HepG2 (cell line): ENCODE results near the gene ZNF581. TPM values are rescaled to one million over a fixed set of nuclear protein-coding genes. Genes with fewer than 3 reads are reported as not detected.
A peak's percentile ranks its signal among the peaks of the same experiment; 100 is the strongest.

Experiments used
- ATAC-seq: fragments of 200-7000 bp; cut with Tn5 transposase; 3 replicates; pipeline ENCODE4 v1.9.1; 2020; ENCODE audit warnings: mild to moderate bottlenecking, moderate library complexity
- BruUV-seq: library from RNA; stranded (reverse); fragments of 400-500 nt; replicated peaks from 2 replicates; lab custom pipeline; 2021; lab: Mats Ljungman, UMichigan
- CTCF ChIA-PET: fragments of 300-600 bp; formaldehyde crosslinking; extraction: SDS; loops from one replicate; lab custom pipeline; 2021; ENCODE audit warnings: low total read pairs, inconsistent platforms, low intra/inter-chr PET ratio; lab: Yijun Ruan, JAX
- POLR2A ChIA-PET: fragments of 350-600 bp; sonication (Branson Sonifier 250); formaldehyde crosslinking; loops from one replicate; lab custom pipeline; 2020; ENCODE audit warnings: antibody characterized with exemption, inconsistent platforms; lab: Yijun Ruan, JAX
- DNase-seq: peaks from one replicate; pipeline ENCODE4 v3.0.0-alpha.2; 2015; ENCODE audit warnings: low spot score
- FAIRE-seq: peaks from 3 replicates; lab custom pipeline; 2011; peaks lifted over from hg19 to GRCh38; lab: Jason Lieb, UNC
- H2AFZ ChIP-seq: one replicate; pipeline ENCODE4 v1.6.1; 2011; ENCODE audit warnings: low read length, inconsistent platforms
- H3K27ac ChIP-seq: fragments of 300-600 bp; 3 replicates; pipeline ENCODE4 v1.8.0; 2011; ENCODE audit warnings: mixed run types, mild to moderate bottlenecking, mixed read lengths, low read length, inconsistent platforms; ENCODE audit not compliant: insufficient read depth; ENCODE audit errors: extremely low read length
- H3K27me3 ChIP-seq, 2 experiments: fragments of 200-600 bp in 1 of 2; 2 replicates in 1 of 2; 3 replicates in 1 of 2; pipeline versions ENCODE4 v1.6.0 to v1.8.0; 2011; ENCODE audit warnings: low read length in 2 of 2, mild to moderate bottlenecking in 2 of 2, moderate library complexity in 2 of 2, inconsistent platforms in 1 of 2; ENCODE audit not compliant: insufficient read depth in 2 of 2, control insufficient read depth in 1 of 2
- H3K36me3 ChIP-seq, 2 experiments: fragments of 200-600 bp in 1 of 2; replicated peaks in 1 of 2; 2 replicates in 1 of 2; 3 replicates in 1 of 2; pipeline versions ENCODE4 v1.5.1 to v1.8.0; 2011; ENCODE audit warnings: low read length in 2 of 2, inconsistent platforms in 1 of 2; ENCODE audit not compliant: insufficient read depth in 2 of 2, control insufficient read depth in 1 of 2
- H3K4me1 ChIP-seq: 2 replicates; pipeline ENCODE4 v1.5.1; 2012; ENCODE audit warnings: low read length, inconsistent platforms; ENCODE audit not compliant: insufficient read depth
- H3K4me2 ChIP-seq: 2 replicates; pipeline ENCODE4 v1.6.0; 2011; ENCODE audit warnings: low read depth, low read length, inconsistent platforms
- H3K4me3 ChIP-seq, 3 experiments: fragments of 200-600 bp in 1 of 3; sonication (generic), shearing (Covaris generic) in 1 of 3; replicated peaks in 1 of 3; 2 replicates each; pipeline ENCODE4 v1.5.1; 2011 to 2016; ENCODE audit warnings: low read length in 3 of 3, inconsistent platforms in 2 of 3, low read depth in 2 of 3, mild to moderate bottlenecking in 2 of 3, control low read depth in 1 of 3, mixed read lengths in 1 of 3; ENCODE audit not compliant: insufficient read depth in 1 of 3
- H3K79me2 ChIP-seq: one replicate; pipeline ENCODE4 v1.6.1; 2011; ENCODE audit warnings: low read length, inconsistent platforms; ENCODE audit not compliant: insufficient read depth
- H3K9ac ChIP-seq: 2 replicates; pipeline ENCODE4 v1.6.0; 2011; ENCODE audit warnings: mild to moderate bottlenecking, low read depth, low read length, inconsistent platforms; ENCODE audit not compliant: insufficient read depth
- H3K9me3 ChIP-seq: 2 replicates; pipeline ENCODE4 v1.5.1; 2012; ENCODE audit warnings: mild to moderate bottlenecking, low read length
- H4K20me1 ChIP-seq: 2 replicates; pipeline ENCODE4 v1.6.0; 2011; ENCODE audit warnings: inconsistent platforms, mild to moderate bottlenecking, low read length, moderate library complexity; ENCODE audit not compliant: insufficient read depth
- FOSL2 ChIP-seq: sonication (generic); formaldehyde crosslinking; IDR thresholded peaks from 2 replicates; pipeline ENCODE4 v1.4.0; 2020; ENCODE audit warnings: missing genetic modification reagents
- KDM2A ChIP-seq: sonication (generic); formaldehyde crosslinking; IDR thresholded peaks from 2 replicates; pipeline ENCODE4 v1.4.0; 2020; ENCODE audit warnings: low read depth, missing genetic modification reagents, borderline replicate concordance
- MIER2 ChIP-seq: IDR thresholded peaks from 2 replicates; pipeline ENCODE4 v1.6.1; 2016; ENCODE audit warnings: missing biosample characterization, missing genetic modification reagents
- MXD4 ChIP-seq: IDR thresholded peaks from 2 replicates; pipeline ENCODE4 v1.6.1; 2016; ENCODE audit warnings: mild to moderate bottlenecking, missing biosample characterization, missing genetic modification reagents
- NCOA5 ChIP-seq: sonication (generic); formaldehyde crosslinking; IDR thresholded peaks from 2 replicates; pipeline ENCODE4 v1.4.0; 2020; ENCODE audit warnings: missing genetic modification reagents
- PHB2 ChIP-seq: fragments of 450-650 bp; IDR thresholded peaks from 2 replicates; pipeline ENCODE4 v1.6.1; 2018; ENCODE audit not compliant: partially characterized antibody
- POLR2AphosphoS5 ChIP-seq: IDR thresholded peaks from 2 replicates; pipeline ENCODE4 v1.6.1; 2012; ENCODE audit warnings: low read depth, low read length
- RFX5 ChIP-seq: IDR thresholded peaks from 2 replicates; pipeline ENCODE4 v1.6.1; 2011; ENCODE audit warnings: low read depth, low read length, improper control_type of control experiment
- THAP11 ChIP-seq: IDR thresholded peaks from 2 replicates; pipeline ENCODE4 v1.6.1; 2016; ENCODE audit warnings: missing biosample characterization, missing genetic modification reagents
- ZBTB3 ChIP-seq: sonication (generic); formaldehyde crosslinking; IDR thresholded peaks from 2 replicates; pipeline ENCODE4 v1.4.0; 2020; ENCODE audit warnings: low read depth, mild to moderate bottlenecking, moderate library complexity, missing genetic modification reagents, borderline replicate concordance
- ZC3H13 ChIP-seq: sonication (generic); formaldehyde crosslinking; IDR thresholded peaks from 2 replicates; pipeline ENCODE4 v1.8.1; 2023; ENCODE audit warnings: mild to moderate bottlenecking, missing genetic modification reagents, moderate library complexity
- ZNF101 ChIP-seq: sonication (generic); formaldehyde crosslinking; IDR thresholded peaks from 2 replicates; pipeline ENCODE4 v1.4.0; 2020; ENCODE audit warnings: mild to moderate bottlenecking, low read depth, missing genetic modification reagents, borderline replicate concordance
- ZNF121 ChIP-seq: sonication (generic); formaldehyde crosslinking; IDR thresholded peaks from 2 replicates; pipeline ENCODE4 v1.5.0; 2020; ENCODE audit warnings: mild to moderate bottlenecking, missing genetic modification reagents
- ZNF343 ChIP-seq: sonication (generic); formaldehyde crosslinking; IDR thresholded peaks from 2 replicates; pipeline ENCODE4 v1.4.0; 2020; ENCODE audit warnings: mild to moderate bottlenecking, missing genetic modification reagents
- ZNF430 ChIP-seq: sonication (generic); formaldehyde crosslinking; IDR thresholded peaks from 2 replicates; pipeline ENCODE4 v1.9.0; 2021; ENCODE audit warnings: mild to moderate bottlenecking, missing genetic modification reagents
- ZNF644 ChIP-seq: IDR thresholded peaks from 2 replicates; pipeline ENCODE4 v1.6.1; 2016; ENCODE audit warnings: low read depth
- WGBS: methylation state at CpG from one replicate; pipeline ENCODE4 v1.1.6; 2017; ENCODE audit warnings: low lambda C conversion rate; 5-methylcytosine and 5-hydroxymethylcytosine counted together
- in situ Hi-C: cut with HindIII; loops from 2 replicates; pipeline ENCODE4 v1.10.0; 2017; ENCODE audit warnings: low pct_unique_long_range_greater_than_20kb; ENCODE audit not compliant: extremely low pct_ligation_motif_present
- intact Hi-C: fragments of 100-400 bp; cut with micrococcal nuclease; formaldehyde crosslinking; loops from one replicate; pipeline ENCODE4 v1.10.0; 2022; ENCODE audit not compliant: unreplicated experiment
- polyA plus RNA-seq, 8 experiments: library from polyadenylated mRNA; depleted of rRNA in 3 of 8; stranded (reverse) in 7 of 8; unstranded in 1 of 8; fragments of >200 nt; fragmentation: Illumina TruSeq in 4 of 8; extraction: Trizol in 4 of 8; gene quantifications; 2 replicates each; pipeline versions ENCODE4 v1.2.1 to v1.2.3, GENCODE V29; 2011 to 2016; ENCODE audit warnings: low read depth in 4 of 8, missing spikeins in 1 of 8, mixed read lengths in 1 of 8; ENCODE audit not compliant: insufficient read depth in 1 of 8
- total RNA-seq, 5 experiments: library from RNA; depleted of rRNA; stranded (reverse); fragments of >200 nt; fragmentation: Illumina TruSeq; extraction: Trizol; gene quantifications; 2 replicates each; pipeline ENCODE4 v1.2.3, GENCODE V29; 2016; ENCODE audit warnings: low read depth in 1 of 5
- TF ChIP-seq, protein P1 (sequence below): sonication (generic); formaldehyde crosslinking; IDR thresholded peaks from 2 replicates; pipeline ENCODE4 v1.4.0; 2020; ENCODE audit warnings: missing genetic modification reagents
- TF ChIP-seq, protein P2 (sequence below): sonication (generic); formaldehyde crosslinking; IDR thresholded peaks from 2 replicates; pipeline ENCODE4 v1.4.0; 2020; ENCODE audit warnings: mild to moderate bottlenecking, missing genetic modification reagents, borderline replicate concordance
- TF ChIP-seq, protein P3 (sequence below): sonication (generic); formaldehyde crosslinking; IDR thresholded peaks from 2 replicates; pipeline ENCODE4 v1.4.0; 2020; ENCODE audit warnings: missing genetic modification reagents, mild to moderate bottlenecking, borderline replicate concordance

ZNF581 gene
- total and polyA plus RNA-seq, 2 of the 13 experiments (the other 11 are each of a cell fraction or from before 2014, with no cell fraction given): 19.6 to 49.5 TPM

- TF ChIP-seq, protein P1, sequence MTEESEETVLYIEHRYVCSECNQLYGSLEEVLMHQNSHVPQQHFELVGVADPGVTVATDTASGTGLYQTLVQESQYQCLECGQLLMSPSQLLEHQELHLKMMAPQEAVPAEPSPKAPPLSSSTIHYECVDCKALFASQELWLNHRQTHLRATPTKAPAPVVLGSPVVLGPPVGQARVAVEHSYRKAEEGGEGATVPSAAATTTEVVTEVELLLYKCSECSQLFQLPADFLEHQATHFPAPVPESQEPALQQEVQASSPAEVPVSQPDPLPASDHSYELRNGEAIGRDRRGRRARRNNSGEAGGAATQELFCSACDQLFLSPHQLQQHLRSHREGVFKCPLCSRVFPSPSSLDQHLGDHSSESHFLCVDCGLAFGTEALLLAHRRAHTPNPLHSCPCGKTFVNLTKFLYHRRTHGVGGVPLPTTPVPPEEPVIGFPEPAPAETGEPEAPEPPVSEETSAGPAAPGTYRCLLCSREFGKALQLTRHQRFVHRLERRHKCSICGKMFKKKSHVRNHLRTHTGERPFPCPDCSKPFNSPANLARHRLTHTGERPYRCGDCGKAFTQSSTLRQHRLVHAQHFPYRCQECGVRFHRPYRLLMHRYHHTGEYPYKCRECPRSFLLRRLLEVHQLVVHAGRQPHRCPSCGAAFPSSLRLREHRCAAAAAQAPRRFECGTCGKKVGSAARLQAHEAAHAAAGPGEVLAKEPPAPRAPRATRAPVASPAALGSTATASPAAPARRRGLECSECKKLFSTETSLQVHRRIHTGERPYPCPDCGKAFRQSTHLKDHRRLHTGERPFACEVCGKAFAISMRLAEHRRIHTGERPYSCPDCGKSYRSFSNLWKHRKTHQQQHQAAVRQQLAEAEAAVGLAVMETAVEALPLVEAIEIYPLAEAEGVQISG (CRISPR knock-in tag): peak; percentile 99
- no peak for TF ChIP-seq FOSL2 (CRISPR knock-in tag)
- TF ChIP-seq ZNF121 (CRISPR knock-in tag): peak; percentile 88
- TF ChIP-seq ZC3H13: peak; percentile 57; the same call in 1 of the 2 replicates
- 0 out of 2 replicates have a peak, but pooled peaks have one; percentile 9 for TF ChIP-seq MIER2 (CRISPR knock-in tag)
- no peak for TF ChIP-seq ZBTB3 (CRISPR knock-in tag)
- no peak for TF ChIP-seq ZNF101 (CRISPR knock-in tag)
- 0 out of 2 replicates have a peak, but pooled peaks have one; percentile 57 for TF ChIP-seq ZNF644
- TF ChIP-seq POLR2AphosphoS5: peak; percentile 21; the same call in 1 of the 2 replicates
Measured at GRCh38 chr19:55638864-55639359, 4.5 kb upstream of the ZNF581 start (continued).

- Histone ChIP-seq H3K27ac (peak overlapping the region; percentile 79), H3K27me3 (no peaks in the 10 kb centered on the region; a peak in 1 of 5 replicates), H4K20me1 (no peaks in the 10 kb centered on the region), H2AFZ (no peak overlapping the region), H3K4me3 (peak overlapping the region; percentile 92 to 96 (median 92); a peak in 5 of 6 replicates), H3K9me3 (no peaks in the 10 kb centered on the region), H3K4me2 (peak overlapping the region; percentile 75), H3K36me3 (peaks cover 0 to 6% of the 10 kb centered on the region in 2 experiments; a peak in 2 of 5 replicates), H3K4me1 (peaks cover 53% of the 10 kb centered on the region), H3K79me2 (peaks cover 49% of the 10 kb centered on the region), H3K9ac (peak overlapping the region; percentile 84)
- intact Hi-C loops: no loop called here
- ChIA-PET CTCF (no interaction called here), POLR2A (no interaction called here)
- DNase-seq: no peak
- in situ Hi-C loops: no loop called here
- BruUV-seq: TSS peak; percentile 78
- no peak for FAIRE-seq
- 69% methylated on average over 19 of the region's 38 CpGs for WGBS
- no peak for ATAC-seq
- TF ChIP-seq, protein P2, sequence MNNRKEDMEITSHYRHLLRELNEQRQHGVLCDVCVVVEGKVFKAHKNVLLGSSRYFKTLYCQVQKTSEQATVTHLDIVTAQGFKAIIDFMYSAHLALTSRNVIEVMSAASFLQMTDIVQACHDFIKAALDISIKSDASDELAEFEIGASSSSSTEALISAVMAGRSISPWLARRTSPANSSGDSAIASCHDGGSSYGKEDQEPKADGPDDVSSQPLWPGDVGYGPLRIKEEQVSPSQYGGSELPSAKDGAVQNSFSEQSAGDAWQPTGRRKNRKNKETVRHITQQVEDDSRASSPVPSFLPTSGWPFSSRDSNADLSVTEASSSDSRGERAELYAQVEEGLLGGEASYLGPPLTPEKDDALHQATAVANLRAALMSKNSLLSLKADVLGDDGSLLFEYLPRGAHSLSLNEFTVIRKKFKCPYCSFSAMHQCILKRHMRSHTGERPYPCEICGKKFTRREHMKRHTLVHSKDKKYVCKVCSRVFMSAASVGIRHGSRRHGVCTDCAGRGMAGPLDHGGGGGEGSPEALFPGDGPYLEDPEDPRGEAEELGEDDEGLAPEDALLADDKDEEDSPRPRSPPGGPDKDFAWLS: no peak
- TF ChIP-seq PHB2 (no peak), KDM2A (CRISPR knock-in tag) (no peak), RFX5 (no peak), NCOA5 (no peak), MXD4 (CRISPR knock-in tag) (peak; percentile 2; the same call in 1 of the 2 replicates), ZNF430 (CRISPR knock-in tag) (no peak), THAP11 (CRISPR knock-in tag) (no peak), ZNF343 (CRISPR knock-in tag) (no peak)
- TF ChIP-seq, protein P3, sequence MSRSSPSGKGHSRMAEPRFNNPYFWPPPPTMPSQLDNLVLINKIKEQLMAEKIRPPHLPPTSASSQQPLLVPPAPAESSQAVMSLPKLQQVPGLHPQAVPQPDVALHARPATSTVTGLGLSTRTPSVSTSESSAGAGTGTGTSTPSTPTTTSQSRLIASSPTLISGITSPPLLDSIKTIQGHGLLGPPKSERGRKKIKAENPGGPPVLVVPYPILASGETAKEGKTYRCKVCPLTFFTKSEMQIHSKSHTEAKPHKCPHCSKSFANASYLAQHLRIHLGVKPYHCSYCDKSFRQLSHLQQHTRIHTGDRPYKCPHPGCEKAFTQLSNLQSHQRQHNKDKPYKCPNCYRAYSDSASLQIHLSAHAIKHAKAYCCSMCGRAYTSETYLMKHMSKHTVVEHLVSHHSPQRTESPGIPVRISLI: no peak
Measured at GRCh38 chr19:55640043-55640576, 3.3 kb upstream of the ZNF581 start.
